ENCODE measurements around the gene ACSF3. TPM values are rescaled to one million over a fixed set of nuclear protein-coding genes. Genes with fewer than 3 reads are reported as not detected.

Gene ACSF3
- total and polyA plus RNA-seq, 2 donors (not counting 1 experiment from before 2014, with no cell fraction given), result 9.2 to 23.1 TPM

DNA sequence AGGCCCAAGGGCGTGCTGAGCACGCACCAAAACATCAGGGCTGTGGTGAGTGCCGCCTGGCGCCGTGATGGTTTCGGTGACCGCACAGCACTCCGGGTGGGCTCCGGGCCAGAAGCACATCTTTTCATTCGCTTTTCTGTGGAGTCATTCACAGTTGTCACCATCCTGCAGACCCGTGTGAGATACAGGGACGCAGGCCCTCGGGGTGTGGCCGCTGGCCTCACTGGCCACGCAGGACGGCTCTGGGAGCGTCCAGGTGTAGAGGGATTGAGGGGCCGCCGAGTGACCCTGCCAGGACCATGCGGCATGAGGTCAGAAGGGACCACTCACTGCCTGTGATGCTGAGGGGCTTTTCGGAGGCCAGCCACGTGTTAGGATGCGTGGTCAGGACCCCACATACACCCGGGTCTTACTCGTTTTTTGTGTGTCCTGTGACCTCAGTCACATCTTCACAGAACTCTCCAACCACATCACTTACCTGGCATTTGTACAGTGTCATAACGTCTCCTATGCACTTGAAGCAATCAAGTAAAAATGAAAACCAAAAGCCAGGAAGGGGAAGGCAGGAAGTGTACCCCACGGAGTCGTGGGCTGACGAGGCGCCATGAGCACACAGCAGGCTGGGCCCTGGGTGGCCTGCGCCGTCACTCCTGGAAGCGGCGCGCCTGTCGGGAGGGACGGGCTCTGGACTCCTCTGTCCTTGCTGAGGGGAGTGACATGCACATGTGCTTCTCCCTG lies 7.8 kb downstream of the ACSF3 start:
- no peak overlapping the region for H3K27ac ChIP-seq (ENCODE audit: insufficient read depth, low read length)
- no peak overlapping the region for H3K9ac ChIP-seq (ENCODE audit: insufficient read depth, low read length)
- no peaks in the 10 kb centered on the region for H4K20me1 ChIP-seq (ENCODE audit: control insufficient read depth, extremely low read depth, insufficient read depth, low read length)
- H3K36me3 ChIP-seq (ENCODE audit: control insufficient read depth, insufficient read depth, low read length), result peaks cover 21% of the 10 kb centered on the region
- H3K79me2 ChIP-seq (ENCODE audit: control insufficient read depth, insufficient read depth, low read length), result peaks cover 8% of the 10 kb centered on the region
- no peaks in the 10 kb centered on the region for H3K9me3 ChIP-seq (ENCODE audit: control insufficient read depth, insufficient read depth, low read depth, low read length)
- TF ChIP-seq EZH2 (IDR thresholded peaks at IDR 0.05; ENCODE audit: low read length, missing control alignments), result no peak
- TF ChIP-seq, protein P1, sequence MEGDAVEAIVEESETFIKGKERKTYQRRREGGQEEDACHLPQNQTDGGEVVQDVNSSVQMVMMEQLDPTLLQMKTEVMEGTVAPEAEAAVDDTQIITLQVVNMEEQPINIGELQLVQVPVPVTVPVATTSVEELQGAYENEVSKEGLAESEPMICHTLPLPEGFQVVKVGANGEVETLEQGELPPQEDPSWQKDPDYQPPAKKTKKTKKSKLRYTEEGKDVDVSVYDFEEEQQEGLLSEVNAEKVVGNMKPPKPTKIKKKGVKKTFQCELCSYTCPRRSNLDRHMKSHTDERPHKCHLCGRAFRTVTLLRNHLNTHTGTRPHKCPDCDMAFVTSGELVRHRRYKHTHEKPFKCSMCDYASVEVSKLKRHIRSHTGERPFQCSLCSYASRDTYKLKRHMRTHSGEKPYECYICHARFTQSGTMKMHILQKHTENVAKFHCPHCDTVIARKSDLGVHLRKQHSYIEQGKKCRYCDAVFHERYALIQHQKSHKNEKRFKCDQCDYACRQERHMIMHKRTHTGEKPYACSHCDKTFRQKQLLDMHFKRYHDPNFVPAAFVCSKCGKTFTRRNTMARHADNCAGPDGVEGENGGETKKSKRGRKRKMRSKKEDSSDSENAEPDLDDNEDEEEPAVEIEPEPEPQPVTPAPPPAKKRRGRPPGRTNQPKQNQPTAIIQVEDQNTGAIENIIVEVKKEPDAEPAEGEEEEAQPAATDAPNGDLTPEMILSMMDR (conservative IDR thresholded peaks at IDR 0.05 in 1 of 2, IDR thresholded peaks at IDR 0.05 in 1 of 2; ENCODE audit: low read depth in 1 of 2, low read length in 2 of 2), result no peak
- no peak for DNase-seq (ENCODE audit: low read depth in 2 of 2)
- no peak overlapping the region for H3K4me2 ChIP-seq (ENCODE audit: extremely low read depth, insufficient read depth, low read length)
- no peaks in the 10 kb centered on the region for H3K4me1 ChIP-seq (ENCODE audit: control insufficient read depth, extremely low read depth, insufficient read depth, low read length)
- no peaks in the 10 kb centered on the region for H3K27me3 ChIP-seq (ENCODE audit: control insufficient read depth, insufficient read depth, low read length)
- no peak overlapping the region for H2AFZ ChIP-seq (ENCODE audit: low read length)
- no peak overlapping the region for H3K4me3 ChIP-seq (replicated peaks in 1 of 4; ENCODE audit: control extremely low read depth in 1 of 4, insufficient read depth in 1 of 4, low read depth in 3 of 4, low read length in 4 of 4)

DNA sequence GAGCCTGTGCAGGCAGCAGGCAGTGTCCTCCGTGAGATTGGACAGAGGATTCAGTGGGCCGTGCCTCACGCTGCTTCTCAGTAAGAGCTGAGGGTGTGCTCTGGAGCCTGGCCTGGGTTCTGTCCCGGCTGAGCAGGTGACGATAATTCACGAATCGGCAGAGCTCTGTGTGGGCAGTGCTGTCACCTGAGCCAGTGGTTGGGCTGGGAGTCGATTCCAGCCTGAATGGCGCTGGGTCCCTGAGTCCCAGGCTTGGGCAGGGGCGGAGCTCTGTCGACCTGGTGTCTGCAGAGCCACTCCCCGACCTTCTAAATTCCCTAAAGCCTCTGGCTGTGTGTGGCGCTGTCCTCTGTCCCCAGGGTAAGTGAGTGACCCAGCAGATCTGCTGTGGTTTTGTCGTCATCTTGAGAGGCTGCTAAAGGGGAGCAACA lies 8.4 kb downstream of the ACSF3 start:
- Histone ChIP-seq H3K9me3 (ENCODE audit: control insufficient read depth, insufficient read depth, low read depth, low read length) (no peaks in the 10 kb centered on the region), H3K9ac (ENCODE audit: insufficient read depth, low read length) (no peak overlapping the region), H4K20me1 (ENCODE audit: control insufficient read depth, extremely low read depth, insufficient read depth, low read length) (no peaks in the 10 kb centered on the region), H3K27ac (ENCODE audit: insufficient read depth, low read length) (no peak overlapping the region), H3K4me2 (ENCODE audit: extremely low read depth, insufficient read depth, low read length) (no peak overlapping the region), H3K79me2 (ENCODE audit: control insufficient read depth, insufficient read depth, low read length) (peaks cover 6% of the 10 kb centered on the region), H3K4me3 (replicated peaks in 1 of 4; ENCODE audit: control extremely low read depth in 1 of 4, insufficient read depth in 1 of 4, low read depth in 3 of 4, low read length in 4 of 4) (no peak overlapping the region), H3K36me3 (ENCODE audit: control insufficient read depth, insufficient read depth, low read length) (peaks cover 21% of the 10 kb centered on the region), H3K27me3 (ENCODE audit: control insufficient read depth, insufficient read depth, low read length) (no peaks in the 10 kb centered on the region), H3K4me1 (ENCODE audit: control insufficient read depth, extremely low read depth, insufficient read depth, low read length) (no peaks in the 10 kb centered on the region), H2AFZ (ENCODE audit: low read length) (no peak overlapping the region)
- TF ChIP-seq EZH2 (IDR thresholded peaks at IDR 0.05; ENCODE audit: low read length, missing control alignments), result no peak
- TF ChIP-seq, protein P1 (conservative IDR thresholded peaks at IDR 0.05 in 1 of 2, IDR thresholded peaks at IDR 0.05 in 1 of 2; ENCODE audit: low read depth in 1 of 2, low read length in 2 of 2), result no peak
- no peak for DNase-seq (ENCODE audit: low read depth in 2 of 2)

DNA sequence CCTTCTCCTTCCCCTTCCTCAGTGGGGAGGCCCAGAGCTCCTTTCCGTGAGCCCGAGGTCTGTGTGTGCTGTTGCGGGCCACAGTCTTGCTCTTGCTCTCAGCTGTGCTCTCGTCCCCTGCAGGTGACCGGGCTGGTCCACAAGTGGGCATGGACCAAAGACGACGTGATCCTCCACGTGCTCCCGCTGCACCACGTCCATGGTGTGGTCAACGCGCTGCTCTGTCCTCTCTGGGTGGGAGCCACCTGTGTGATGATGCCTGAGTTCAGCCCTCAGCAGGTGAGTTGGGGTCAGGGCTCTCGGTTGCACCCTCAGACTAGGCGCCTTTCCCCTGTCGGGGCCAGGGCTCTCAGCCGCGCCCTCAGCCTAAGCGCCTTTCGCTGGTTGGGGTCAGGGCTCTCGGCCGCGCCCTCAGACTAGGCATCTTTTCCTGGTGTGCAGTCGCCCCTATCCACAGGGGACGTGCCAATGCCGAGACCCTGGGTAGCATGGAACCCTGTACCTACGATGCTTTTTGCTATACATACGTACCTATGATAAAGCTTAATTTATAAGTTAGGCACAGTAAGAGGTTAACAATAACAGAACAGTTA lies 8.9 kb downstream of the ACSF3 start:
- no peak overlapping the region for H3K9ac ChIP-seq (ENCODE audit: insufficient read depth, low read length)

More for the DNA sequence above, 8.9 kb downstream of the ACSF3 start:
- Histone ChIP-seq H4K20me1 (ENCODE audit: control insufficient read depth, extremely low read depth, insufficient read depth, low read length) (no peaks in the 10 kb centered on the region), H3K79me2 (ENCODE audit: control insufficient read depth, insufficient read depth, low read length) (peaks cover 4% of the 10 kb centered on the region), H3K27ac (ENCODE audit: insufficient read depth, low read length) (no peak overlapping the region), H3K4me3 (replicated peaks in 1 of 4; ENCODE audit: control extremely low read depth in 1 of 4, insufficient read depth in 1 of 4, low read depth in 3 of 4, low read length in 4 of 4) (no peak overlapping the region), H2AFZ (ENCODE audit: low read length) (no peak overlapping the region), H3K4me2 (ENCODE audit: extremely low read depth, insufficient read depth, low read length) (no peak overlapping the region), H3K4me1 (ENCODE audit: control insufficient read depth, extremely low read depth, insufficient read depth, low read length) (no peaks in the 10 kb centered on the region), H3K27me3 (ENCODE audit: control insufficient read depth, insufficient read depth, low read length) (no peaks in the 10 kb centered on the region), H3K9me3 (ENCODE audit: control insufficient read depth, insufficient read depth, low read depth, low read length) (no peaks in the 10 kb centered on the region), H3K36me3 (ENCODE audit: control insufficient read depth, insufficient read depth, low read length) (peaks cover 23% of the 10 kb centered on the region)
- no peak for DNase-seq (ENCODE audit: low read depth in 2 of 2)
- TF ChIP-seq, protein P1 (conservative IDR thresholded peaks at IDR 0.05 in 1 of 2, IDR thresholded peaks at IDR 0.05 in 1 of 2; ENCODE audit: low read depth in 1 of 2, low read length in 2 of 2), result no peak
- TF ChIP-seq EZH2 (IDR thresholded peaks at IDR 0.05; ENCODE audit: low read length, missing control alignments), result no peak

Measured in fibroblast of lung (primary cell).